ENCODE results near the gene PRKAG1. TPM values are rescaled to one million over a fixed set of nuclear protein-coding genes. Genes with fewer than 3 reads are reported as not detected.

PRKAG1 gene
- total RNA-seq, 1 donor from 2014 or later = 67.0 TPM

GRCh38 chr12:49052451-49053208, 34.1 kb upstream of the PRKAG1 start:
- intact Hi-C loops (cut with DNase I) = no loop called here
- no peak overlapping the region for H3K27ac ChIP-seq
- DNase-seq (ENCODE audit: extremely low spot score in 2 of 2) = no peak
- H3K4me1 ChIP-seq = peaks cover 33% of the 10 kb centered on the region
- TF ChIP-seq POLR2A (IDR thresholded peaks at IDR 0.05) = no peak
- TF ChIP-seq POLR2AphosphoS5 (IDR thresholded peaks at IDR 0.05; ENCODE audit: insufficient read depth in 1 of 2, low read depth in 1 of 2) = no peak
- no peak for TF ChIP-seq CTCF (IDR thresholded peaks at IDR 0.05)
- H3K36me3 ChIP-seq = peaks cover 0 to 71% of the 10 kb centered on the region in 2 donors
- H3K27me3 ChIP-seq = no peaks in the 10 kb centered on the region
- no peaks in the 10 kb centered on the region for H3K9me3 ChIP-seq
- H3K4me3 ChIP-seq = no peak overlapping the region

- intact Hi-C loops (cut with DNase I) = no loop called here
- no peak for TF ChIP-seq POLR2A (IDR thresholded peaks at IDR 0.05)
- no peak for TF ChIP-seq POLR2AphosphoS5 (IDR thresholded peaks at IDR 0.05; ENCODE audit: insufficient read depth in 1 of 2, low read depth in 1 of 2)
- no peak for TF ChIP-seq CTCF (IDR thresholded peaks at IDR 0.05)
- no peak for DNase-seq (ENCODE audit: extremely low spot score in 2 of 2)
Measured at GRCh38 chr12:49051777-49052438, 33.3 kb upstream of the PRKAG1 start.

GRCh38 chr12:49051373-49051764, 32.8 kb upstream of the PRKAG1 start:
- H3K36me3 ChIP-seq = peaks cover 0 to 80% of the 10 kb centered on the region in 2 donors
- H3K4me3 ChIP-seq = no peak overlapping the region
- DNase-seq (ENCODE audit: extremely low spot score in 2 of 2) = no peak
- TF ChIP-seq POLR2A (IDR thresholded peaks at IDR 0.05) = no peak
- no peak for TF ChIP-seq CTCF (IDR thresholded peaks at IDR 0.05)
- no peak for TF ChIP-seq POLR2AphosphoS5 (IDR thresholded peaks at IDR 0.05; ENCODE audit: insufficient read depth in 1 of 2, low read depth in 1 of 2)
- peaks cover 20% of the 10 kb centered on the region for H3K4me1 ChIP-seq
- no peaks in the 10 kb centered on the region for H3K27me3 ChIP-seq
- no peak overlapping the region for H3K27ac ChIP-seq
- H3K9me3 ChIP-seq = no peaks in the 10 kb centered on the region
- intact Hi-C loops (cut with DNase I) = no loop called here

More at GRCh38 chr12:49051777-49052438, 33.3 kb upstream of the PRKAG1 start:
- H3K27ac ChIP-seq = no peak overlapping the region
- H3K36me3 ChIP-seq = peaks cover 0 to 75% of the 10 kb centered on the region in 2 donors
- peaks cover 26% of the 10 kb centered on the region for H3K4me1 ChIP-seq
- no peaks in the 10 kb centered on the region for H3K27me3 ChIP-seq
- no peak overlapping the region for H3K4me3 ChIP-seq
- H3K9me3 ChIP-seq = no peaks in the 10 kb centered on the region

- TF ChIP-seq POLR2A (IDR thresholded peaks at IDR 0.05) = no peak
- TF ChIP-seq CTCF (IDR thresholded peaks at IDR 0.05) = no peak
- peaks cover 0 to 87% of the 10 kb centered on the region in 2 donors for H3K36me3 ChIP-seq
- no peak overlapping the region for H3K4me3 ChIP-seq
Measured at GRCh38 chr12:49050507-49051372, 32.2 kb upstream of the PRKAG1 start.

More at GRCh38 chr12:49050507-49051372, 32.2 kb upstream of the PRKAG1 start:
- Histone ChIP-seq H3K27me3 (no peaks in the 10 kb centered on the region), H3K9me3 (no peaks in the 10 kb centered on the region), H3K27ac (no peak overlapping the region), H3K4me1 (peaks cover 14% of the 10 kb centered on the region)
- intact Hi-C loops (cut with DNase I) = no loop called here
- DNase-seq (ENCODE audit: extremely low spot score in 2 of 2) = no peak

All from vagina (tissue), 2 donors.